Neutrophil (primary cell): ENCODE measurements around the gene ANP32A.
"Not testable (repeated sequence)": the region's sequence is repeated elsewhere in the genome, so short reads cannot be mapped to it uniquely, and the experiment has no call there.

ENCODE experiments used
- H3K27ac ChIP-seq: fragments of 200-600 bp; sonication (generic); 2 replicates; pipeline ENCODE4 v1.5.1; 2016; ENCODE audit warnings: mild to moderate bottlenecking, moderate library complexity
- H3K27me3 ChIP-seq: fragments of 200-600 bp; sonication (generic); 2 replicates; pipeline ENCODE4 v1.6.0; 2016; ENCODE audit warnings: mild to moderate bottlenecking
- H3K36me3 ChIP-seq: fragments of 200-600 bp; sonication (generic); 2 replicates; pipeline ENCODE4 v1.5.1; 2017
- H3K4me1 ChIP-seq, 2 experiments: fragments of 200-600 bp in 1 of 2; sonication (generic) in 1 of 2; 1 replicate in 1 of 2; 2 replicates in 1 of 2; pipeline versions ENCODE4 v1.5.1 to v1.6.1; 2013 to 2016; ENCODE audit warnings: low read depth in 1 of 2, low read length in 1 of 2, mild to moderate bottlenecking in 1 of 2, moderate library complexity in 1 of 2; ENCODE audit not compliant: control insufficient read depth in 1 of 2, insufficient read depth in 1 of 2
- H3K4me3 ChIP-seq, 2 experiments: fragments of 200-600 bp in 1 of 2; sonication (generic) in 1 of 2; 1 replicate in 1 of 2; 2 replicates in 1 of 2; pipeline ENCODE4 v1.5.1; 2013 to 2016; ENCODE audit warnings: low read depth in 1 of 2, low read length in 1 of 2, mild to moderate bottlenecking in 1 of 2, moderate library complexity in 1 of 2
- H3K9me3 ChIP-seq: fragments of 200-600 bp; sonication (generic); 2 replicates; pipeline ENCODE4 v1.5.1; 2016
- TF ChIP-seq, protein P1 (sequence below): fragments of 200-600 bp; sonication (generic); IDR thresholded peaks from 2 replicates; pipeline ENCODE4 v1.5.1; 2016; ENCODE audit warnings: antibody characterized with exemption

ANP32A gene

DNA sequence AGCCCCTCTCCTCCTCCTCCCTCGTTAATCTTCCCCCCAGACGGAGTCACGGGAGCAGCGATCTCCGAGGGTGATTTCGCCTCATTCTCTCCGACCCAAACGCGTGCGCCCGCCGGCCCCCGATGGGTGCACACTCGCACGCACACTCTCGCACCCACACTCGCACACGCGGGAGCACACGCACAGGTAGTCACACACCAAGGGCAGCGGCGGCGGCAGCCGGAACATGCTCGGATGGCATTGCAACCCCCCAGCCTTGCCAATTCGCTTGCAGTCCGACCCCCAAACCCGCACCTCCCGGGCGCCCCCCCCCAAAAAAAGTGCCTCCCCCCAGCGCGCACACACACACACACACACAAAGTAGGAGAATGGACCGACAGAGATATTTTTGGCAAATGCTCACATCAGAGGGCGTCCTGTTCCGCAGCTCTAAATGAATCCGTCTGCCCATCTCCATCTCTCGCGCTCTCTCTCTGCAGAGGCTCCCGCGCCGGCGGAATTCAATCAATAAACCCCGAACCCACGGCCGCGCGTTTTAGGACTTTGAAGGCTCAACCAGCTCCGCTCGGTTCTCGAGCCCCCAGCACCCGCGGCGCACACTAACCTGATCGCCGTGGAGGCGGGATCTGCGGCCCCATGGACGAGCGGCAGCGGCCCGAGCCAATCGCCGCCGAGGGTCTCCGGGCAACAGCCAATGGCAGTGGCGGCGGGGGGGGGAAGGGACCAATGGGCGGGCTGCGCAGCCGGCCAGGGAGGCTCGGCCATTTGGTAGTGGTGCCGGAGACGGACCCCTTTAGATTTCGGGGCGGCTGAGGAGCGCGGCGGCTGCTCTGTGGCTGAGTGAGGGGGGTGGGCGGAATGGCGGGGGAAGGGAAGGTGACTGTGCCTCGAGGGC, at the start of gene ANP32A:
ANP32A (minus strand) TSS at position 601 of the 895 bp plus-strand sequence; CDS start at position 457, 144 bp downstream.
- Histone ChIP-seq H3K27ac (peak within 1 kb of the TSS; percentile 100), H3K4me1 (peaks cover 35 to 38% of the 10 kb centered on the region in 2 experiments)
- TF ChIP-seq, protein P1, sequence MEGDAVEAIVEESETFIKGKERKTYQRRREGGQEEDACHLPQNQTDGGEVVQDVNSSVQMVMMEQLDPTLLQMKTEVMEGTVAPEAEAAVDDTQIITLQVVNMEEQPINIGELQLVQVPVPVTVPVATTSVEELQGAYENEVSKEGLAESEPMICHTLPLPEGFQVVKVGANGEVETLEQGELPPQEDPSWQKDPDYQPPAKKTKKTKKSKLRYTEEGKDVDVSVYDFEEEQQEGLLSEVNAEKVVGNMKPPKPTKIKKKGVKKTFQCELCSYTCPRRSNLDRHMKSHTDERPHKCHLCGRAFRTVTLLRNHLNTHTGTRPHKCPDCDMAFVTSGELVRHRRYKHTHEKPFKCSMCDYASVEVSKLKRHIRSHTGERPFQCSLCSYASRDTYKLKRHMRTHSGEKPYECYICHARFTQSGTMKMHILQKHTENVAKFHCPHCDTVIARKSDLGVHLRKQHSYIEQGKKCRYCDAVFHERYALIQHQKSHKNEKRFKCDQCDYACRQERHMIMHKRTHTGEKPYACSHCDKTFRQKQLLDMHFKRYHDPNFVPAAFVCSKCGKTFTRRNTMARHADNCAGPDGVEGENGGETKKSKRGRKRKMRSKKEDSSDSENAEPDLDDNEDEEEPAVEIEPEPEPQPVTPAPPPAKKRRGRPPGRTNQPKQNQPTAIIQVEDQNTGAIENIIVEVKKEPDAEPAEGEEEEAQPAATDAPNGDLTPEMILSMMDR, result no peak

GRCh38 chr15:68868296-68868695, 47.6 kb upstream of the ANP32A start:
- Histone ChIP-seq H3K27me3 (peaks cover 24% of the 10 kb centered on the region), H3K9me3 (no peaks in the 10 kb centered on the region), H3K4me1 (no peaks in the 10 kb centered on the region), H3K27ac (no peak overlapping the region), H3K36me3 (no peaks in the 10 kb centered on the region), H3K4me3 (no peak overlapping the region)
- TF ChIP-seq, protein P1, result no peak

More for the DNA sequence above, at the start of gene ANP32A:
- Histone ChIP-seq H3K9me3 (no peaks in the 10 kb centered on the region), H3K36me3 (no peaks in the 10 kb centered on the region), H3K27me3 (no peaks in the 10 kb centered on the region), H3K4me3 (peak within 1 kb of the TSS; percentile 97 to 99)

- no peaks in the 10 kb centered on the region for H3K27me3 ChIP-seq
- no peaks in the 10 kb centered on the region for H3K36me3 ChIP-seq
- peaks cover 5% of the 10 kb centered on the region for H3K9me3 ChIP-seq
- TF ChIP-seq, protein P1, result no peak
- no peak overlapping the region for H3K4me3 ChIP-seq
- no peak overlapping the region for H3K27ac ChIP-seq
- no peaks in the 10 kb centered on the region for H3K4me1 ChIP-seq
Observed at GRCh38 chr15:68862415-68862814, 41.7 kb upstream of the ANP32A start.

- H3K27me3 ChIP-seq, H3K27ac ChIP-seq, H3K4me3 ChIP-seq, H3K9me3 ChIP-seq, H3K4me1 ChIP-seq, H3K36me3 ChIP-seq: not testable (repeated sequence)
Observed at GRCh38 chr15:68858666-68859065, 38.0 kb upstream of the ANP32A start.

DNA sequence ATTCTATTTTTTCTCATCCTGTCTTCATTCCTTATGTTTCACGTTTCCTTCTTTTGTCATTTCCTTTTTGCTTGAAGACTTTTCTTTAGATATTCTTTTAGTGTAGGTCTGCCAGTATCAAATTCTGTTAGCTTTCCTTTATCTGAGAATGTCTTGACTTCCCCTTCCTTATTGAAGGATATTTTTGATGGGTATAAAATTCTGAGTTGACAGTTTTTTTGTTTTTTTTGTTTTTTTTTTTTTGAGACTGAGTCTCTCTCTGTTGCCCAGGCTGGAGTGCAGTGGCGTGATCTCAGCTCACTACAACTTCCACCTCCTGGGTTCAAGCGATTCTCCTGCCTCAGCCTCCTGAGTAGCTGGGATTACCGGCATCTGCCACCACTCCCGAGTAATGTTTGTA, 36.7 kb upstream of the ANP32A start:
- not testable (repeated sequence) for H3K27ac ChIP-seq, H3K4me3 ChIP-seq, H3K9me3 ChIP-seq, H3K4me1 ChIP-seq, H3K36me3 ChIP-seq
- peaks cover 17% of the 10 kb centered on the region for H3K27me3 ChIP-seq

GRCh38 chr15:68852461-68852860, 31.8 kb upstream of the ANP32A start:
- no peaks in the 10 kb centered on the region for H3K4me1 ChIP-seq

More at GRCh38 chr15:68852461-68852860, 31.8 kb upstream of the ANP32A start:
- Histone ChIP-seq H3K36me3 (no peaks in the 10 kb centered on the region), H3K27ac (no peak overlapping the region), H3K4me3 (no peak overlapping the region), H3K9me3 (peaks cover 2% of the 10 kb centered on the region), H3K27me3 (peaks cover 29% of the 10 kb centered on the region)
- TF ChIP-seq, protein P1, result no peak
